HFF-Myc (cell line): ENCODE measurements around the gene C1orf35.

ENCODE experiments used
- DNase-seq: peaks from one replicate; pipeline ENCODE4 v3.0.0-alpha.2; 2011; ENCODE audit warnings: low read depth; ENCODE audit errors: extremely low read depth
- H3K4me3 ChIP-seq: replicated peaks from 2 replicates; pipeline ENCODE4 v1.5.1; 2011; ENCODE audit warnings: low read depth, mild to moderate bottlenecking, control low read depth, low read length
- TF ChIP-seq, protein P1 (sequence below): IDR thresholded peaks from 2 replicates; pipeline ENCODE4 v1.5.1; 2012; ENCODE audit warnings: mild to moderate bottlenecking, low read depth, low read length, control low read depth; ENCODE audit errors: missing control alignments

Gene C1orf35

GRCh38 chr1:228094432-228095016, 8.6 kb downstream of the C1orf35 start:
- TF ChIP-seq, protein P1, sequence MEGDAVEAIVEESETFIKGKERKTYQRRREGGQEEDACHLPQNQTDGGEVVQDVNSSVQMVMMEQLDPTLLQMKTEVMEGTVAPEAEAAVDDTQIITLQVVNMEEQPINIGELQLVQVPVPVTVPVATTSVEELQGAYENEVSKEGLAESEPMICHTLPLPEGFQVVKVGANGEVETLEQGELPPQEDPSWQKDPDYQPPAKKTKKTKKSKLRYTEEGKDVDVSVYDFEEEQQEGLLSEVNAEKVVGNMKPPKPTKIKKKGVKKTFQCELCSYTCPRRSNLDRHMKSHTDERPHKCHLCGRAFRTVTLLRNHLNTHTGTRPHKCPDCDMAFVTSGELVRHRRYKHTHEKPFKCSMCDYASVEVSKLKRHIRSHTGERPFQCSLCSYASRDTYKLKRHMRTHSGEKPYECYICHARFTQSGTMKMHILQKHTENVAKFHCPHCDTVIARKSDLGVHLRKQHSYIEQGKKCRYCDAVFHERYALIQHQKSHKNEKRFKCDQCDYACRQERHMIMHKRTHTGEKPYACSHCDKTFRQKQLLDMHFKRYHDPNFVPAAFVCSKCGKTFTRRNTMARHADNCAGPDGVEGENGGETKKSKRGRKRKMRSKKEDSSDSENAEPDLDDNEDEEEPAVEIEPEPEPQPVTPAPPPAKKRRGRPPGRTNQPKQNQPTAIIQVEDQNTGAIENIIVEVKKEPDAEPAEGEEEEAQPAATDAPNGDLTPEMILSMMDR: no peak
- DNase-seq: no peak
- H3K4me3 ChIP-seq: no peak overlapping the region

- TF ChIP-seq, protein P1: no peak
- DNase-seq: no peak
- no peak overlapping the region for H3K4me3 ChIP-seq
Measured at GRCh38 chr1:228093050-228093906, 9.8 kb downstream of the C1orf35 start.

GRCh38 chr1:228092342-228093049, 10.6 kb downstream of the C1orf35 start:
- no peak overlapping the region for H3K4me3 ChIP-seq
- no peak for DNase-seq
- TF ChIP-seq, protein P1: no peak

GRCh38 chr1:228091084-228091483, 12.0 kb downstream of the C1orf35 start:
- TF ChIP-seq, protein P1: no peak
- no peak for DNase-seq
- H3K4me3 ChIP-seq: no peak overlapping the region

- no peak overlapping the region for H3K4me3 ChIP-seq
- TF ChIP-seq, protein P1: no peak
- no peak for DNase-seq
Measured at GRCh38 chr1:228090613-228091081, 12.5 kb downstream of the C1orf35 start.

GRCh38 chr1:228089519-228090380, 13.4 kb downstream of the C1orf35 start:
- DNase-seq: no peak
- TF ChIP-seq, protein P1: no peak
- no peak overlapping the region for H3K4me3 ChIP-seq
